Thyroid gland (tissue), 4 donors: Measurements from ENCODE around the gene MS4A1. TPM values are rescaled to one million over a fixed set of nuclear protein-coding genes. Genes with fewer than 3 reads are reported as not detected.

Experiments used
- DNase-seq, 2 donors: peaks; one replicate each; pipeline ENCODE4 v3.0.0-alpha.2; 2019
- H3K27ac ChIP-seq, 3 donors: fragments of 200-600 bp; sonication (generic); 1 replicate in 2 of 3; 2 replicates in 1 of 3; pipeline ENCODE4 v1.5.1; 2016 to 2019; ENCODE audit warnings: mild to moderate bottlenecking in 1 of 3, moderate library complexity in 1 of 3
- H3K27me3 ChIP-seq: fragments of 200-600 bp; sonication (generic); one replicate; pipeline ENCODE4 v1.5.1; 2019
- H3K36me3 ChIP-seq, 2 donors: fragments of 200-600 bp; sonication (generic); one replicate each; pipeline ENCODE4 v1.5.1; 2016 to 2019
- H3K4me1 ChIP-seq, 2 donors: fragments of 200-600 bp; sonication (generic); one replicate each; pipeline ENCODE4 v1.5.1; 2017 to 2019
- H3K4me3 ChIP-seq, 3 donors: fragments of 200-600 bp; sonication (generic); replicated peaks in 1 of 3; 1 replicate in 2 of 3; 2 replicates in 1 of 3; pipeline ENCODE4 v1.5.1; 2016; ENCODE audit warnings: mild to moderate bottlenecking in 1 of 3
- H3K9me3 ChIP-seq: fragments of 200-600 bp; sonication (generic); one replicate; pipeline ENCODE4 v1.5.1; 2017
- POLR2A ChIP-seq, 2 donors: fragments of 450-650 bp; IDR thresholded peaks; one replicate each; pipeline ENCODE4 v1.6.1; 2017; ENCODE audit warnings: antibody characterized with exemption in 2 of 2, mild to moderate bottlenecking in 2 of 2, moderate library complexity in 1 of 2
- WGBS, 2 donors: methylation state at CpG; one replicate each; pipeline ENCODE4 v1.1.5; 2017; 5-methylcytosine and 5-hydroxymethylcytosine counted together
- intact Hi-C: fragments of 100-400 bp; cut with DNase I; formaldehyde crosslinking; loops from one replicate; pipeline ENCODE4 v1.15.1; 2023
- total RNA-seq, 4 donors: library from RNA; depleted of rRNA; stranded (reverse); fragments of >200 nt; gene quantifications; one replicate each; pipeline ENCODE4 v1.2.3, GENCODE V29; 2016
- TF ChIP-seq, protein P1 (sequence below), 6 experiments: fragments of 200-600 bp in 3 of 6; fragments of 450-650 bp in 3 of 6; sonication (generic) in 3 of 6; IDR thresholded peaks; one replicate each; pipeline ENCODE4 v1.5.1; 2016 to 2019; ENCODE audit warnings: antibody characterized with exemption in 6 of 6, mild to moderate bottlenecking in 2 of 6, inconsistent platforms in 1 of 6, moderate library complexity in 1 of 6

MS4A1 gene
- total RNA-seq, 4 donors from 2014 or later: 0.13 to 0.25 TPM; not detected in 2

DNA sequence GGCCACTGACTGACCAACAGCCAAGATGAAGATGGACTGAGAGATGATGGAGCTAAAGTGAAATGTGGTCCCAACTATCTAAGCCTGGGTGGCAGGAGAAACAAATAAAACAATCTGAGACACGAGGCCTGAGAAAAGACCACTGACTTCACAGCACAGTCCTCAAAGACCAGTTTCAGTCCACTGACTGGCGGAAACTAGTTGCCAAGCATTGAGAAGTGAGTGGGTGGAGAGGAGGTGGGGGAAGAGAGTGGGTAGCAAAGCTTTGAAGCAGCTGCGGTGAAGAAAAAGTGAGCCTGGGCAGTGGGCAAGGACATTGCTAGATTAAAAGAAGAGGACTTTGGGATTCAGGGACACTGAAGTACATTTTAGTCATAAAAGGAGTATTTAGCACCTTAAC, 1.9 kb downstream of the MS4A1 start:
- H3K4me3 ChIP-seq: no peak overlapping the region
- DNase-seq: no peak
- TF ChIP-seq, protein P1, sequence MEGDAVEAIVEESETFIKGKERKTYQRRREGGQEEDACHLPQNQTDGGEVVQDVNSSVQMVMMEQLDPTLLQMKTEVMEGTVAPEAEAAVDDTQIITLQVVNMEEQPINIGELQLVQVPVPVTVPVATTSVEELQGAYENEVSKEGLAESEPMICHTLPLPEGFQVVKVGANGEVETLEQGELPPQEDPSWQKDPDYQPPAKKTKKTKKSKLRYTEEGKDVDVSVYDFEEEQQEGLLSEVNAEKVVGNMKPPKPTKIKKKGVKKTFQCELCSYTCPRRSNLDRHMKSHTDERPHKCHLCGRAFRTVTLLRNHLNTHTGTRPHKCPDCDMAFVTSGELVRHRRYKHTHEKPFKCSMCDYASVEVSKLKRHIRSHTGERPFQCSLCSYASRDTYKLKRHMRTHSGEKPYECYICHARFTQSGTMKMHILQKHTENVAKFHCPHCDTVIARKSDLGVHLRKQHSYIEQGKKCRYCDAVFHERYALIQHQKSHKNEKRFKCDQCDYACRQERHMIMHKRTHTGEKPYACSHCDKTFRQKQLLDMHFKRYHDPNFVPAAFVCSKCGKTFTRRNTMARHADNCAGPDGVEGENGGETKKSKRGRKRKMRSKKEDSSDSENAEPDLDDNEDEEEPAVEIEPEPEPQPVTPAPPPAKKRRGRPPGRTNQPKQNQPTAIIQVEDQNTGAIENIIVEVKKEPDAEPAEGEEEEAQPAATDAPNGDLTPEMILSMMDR (IDR thresholded peaks at IDR 0.05): no peak
- no peak for TF ChIP-seq POLR2A (IDR thresholded peaks at IDR 0.05)
- no peaks in the 10 kb centered on the region for H3K4me1 ChIP-seq
- WGBS, 2 donors: 59 to 71% methylated on average over 3 of the region's 3 CpGs
- intact Hi-C loops: no loop called here
- no peaks in the 10 kb centered on the region for H3K36me3 ChIP-seq
- H3K27ac ChIP-seq: no peak overlapping the region
- no peaks in the 10 kb centered on the region for H3K9me3 ChIP-seq
- H3K27me3 ChIP-seq: no peaks in the 10 kb centered on the region

GRCh38 chr11:60459345-60459744, 3.7 kb downstream of the MS4A1 start:
- TF ChIP-seq, protein P1 (IDR thresholded peaks at IDR 0.05): no peak
- TF ChIP-seq POLR2A (IDR thresholded peaks at IDR 0.05): no peak
- Histone ChIP-seq H3K9me3 (no peaks in the 10 kb centered on the region), H3K36me3 (no peaks in the 10 kb centered on the region), H3K27me3 (no peaks in the 10 kb centered on the region), H3K27ac (no peak overlapping the region), H3K4me3 (no peak overlapping the region), H3K4me1 (no peaks in the 10 kb centered on the region)
- no peak for DNase-seq
- WGBS, 2 donors: 92 to 96% methylated on average over 1 of the region's 1 CpG
- intact Hi-C loops: no loop called here

- Histone ChIP-seq H3K27me3 (no peaks in the 10 kb centered on the region), H3K4me1 (no peaks in the 10 kb centered on the region), H3K27ac (no peak overlapping the region), H3K4me3 (no peak overlapping the region), H3K9me3 (no peaks in the 10 kb centered on the region), H3K36me3 (no peaks in the 10 kb centered on the region)
- TF ChIP-seq POLR2A (IDR thresholded peaks at IDR 0.05): no peak
- TF ChIP-seq, protein P1 (IDR thresholded peaks at IDR 0.05): no peak
- 71 to 73% methylated on average over 2 of the region's 2 CpGs for WGBS, 2 donors
- intact Hi-C loops: no loop called here
- DNase-seq: no peak
Measured at GRCh38 chr11:60468829-60469228, 13.2 kb downstream of the MS4A1 start.

DNA sequence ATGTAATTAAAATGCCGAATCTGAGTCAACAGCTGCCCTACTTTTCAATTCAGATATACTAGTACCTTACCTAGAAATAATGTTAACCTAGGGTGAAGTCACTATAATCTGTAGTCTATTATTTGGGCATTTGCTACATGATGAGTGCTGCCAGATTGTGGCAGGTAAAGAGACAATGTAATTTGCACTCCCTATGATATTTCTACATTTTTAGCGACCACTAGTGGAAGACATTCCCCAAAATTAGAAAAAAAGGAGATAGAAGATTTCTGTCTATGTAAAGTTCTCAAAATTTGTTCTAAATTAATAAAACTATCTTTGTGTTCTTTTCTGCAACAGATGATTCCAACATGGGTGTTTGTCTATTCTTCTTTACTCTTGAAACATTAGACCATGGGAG, 14.1 kb downstream of the MS4A1 start:
- H3K9me3 ChIP-seq: no peaks in the 10 kb centered on the region
- H3K4me3 ChIP-seq: no peak overlapping the region
- no peaks in the 10 kb centered on the region for H3K4me1 ChIP-seq
- H3K27ac ChIP-seq: no peak overlapping the region
- no peak for DNase-seq
- H3K36me3 ChIP-seq: no peaks in the 10 kb centered on the region
- H3K27me3 ChIP-seq: no peaks in the 10 kb centered on the region
- TF ChIP-seq, protein P1 (IDR thresholded peaks at IDR 0.05): no peak
- no peak for TF ChIP-seq POLR2A (IDR thresholded peaks at IDR 0.05)
- WGBS, 2 donors: 69 to 70% methylated on average over 2 of the region's 2 CpGs
- intact Hi-C loops: no loop called here

GRCh38 chr11:60477035-60477445, 21.4 kb downstream of the MS4A1 start:
- DNase-seq: no peak
- H3K4me1 ChIP-seq: no peaks in the 10 kb centered on the region
- WGBS, 2 donors: 77% methylated on average over 6 of the region's 6 CpGs
- TF ChIP-seq, protein P1 (IDR thresholded peaks at IDR 0.05): no peak
- no peak for TF ChIP-seq POLR2A (IDR thresholded peaks at IDR 0.05)
- H3K27ac ChIP-seq: no peak overlapping the region
- H3K4me3 ChIP-seq: no peak overlapping the region
- H3K9me3 ChIP-seq: no peaks in the 10 kb centered on the region
- intact Hi-C loops: no loop called here
- no peaks in the 10 kb centered on the region for H3K27me3 ChIP-seq
- H3K36me3 ChIP-seq: no peaks in the 10 kb centered on the region
